Aorta (tissue), 5 donors: ENCODE measurements around the gene LCN9. TPM values are rescaled to one million over a fixed set of nuclear protein-coding genes. Genes with fewer than 3 reads are reported as not detected.
"Not testable (repeated sequence)": the region's sequence is repeated elsewhere in the genome, so short reads cannot be mapped to it uniquely, and the experiment has no call there.

Experiments used
- ATAC-seq: fragments of 200-7000 bp; cut with Tn5 transposase; one replicate; pipeline ENCODE4 v1.9.1; 2022; ENCODE audit warnings: moderate library complexity; ENCODE audit not compliant: low FRiP score
- DNase-seq, 2 donors: peaks; one replicate each; pipeline ENCODE4 v3.0.0-alpha.2; 2020
- H3K27ac ChIP-seq, 2 donors: one replicate each; pipeline ENCODE4 v1.5.1; 2013; ENCODE audit warnings: low read length in 2 of 2, mild to moderate bottlenecking in 2 of 2, moderate library complexity in 2 of 2, control low read depth in 1 of 2, inconsistent platforms in 1 of 2, low read depth in 1 of 2
- H3K27me3 ChIP-seq, 2 donors: one replicate each; pipeline ENCODE4 v1.6.1; 2013; ENCODE audit warnings: control low read depth in 1 of 2, low read length in 1 of 2, mild to moderate bottlenecking in 1 of 2, moderate library complexity in 1 of 2; ENCODE audit not compliant: insufficient read depth in 2 of 2, control insufficient read depth in 1 of 2
- H3K36me3 ChIP-seq, 2 donors: one replicate each; pipeline ENCODE4 v1.6.1; 2013; ENCODE audit warnings: control low read depth in 1 of 2, low read length in 1 of 2, mild to moderate bottlenecking in 1 of 2; ENCODE audit not compliant: insufficient read depth in 2 of 2, control insufficient read depth in 1 of 2
- H3K4me1 ChIP-seq, 2 donors: one replicate each; pipeline ENCODE4 v1.6.1; 2013; ENCODE audit warnings: low read length in 2 of 2, control low read depth in 1 of 2, mild to moderate bottlenecking in 1 of 2, moderate library complexity in 1 of 2; ENCODE audit not compliant: insufficient read depth in 2 of 2, control insufficient read depth in 1 of 2
- H3K4me3 ChIP-seq, 2 donors: one replicate each; pipeline ENCODE4 v1.5.1; 2013; ENCODE audit warnings: low read length in 2 of 2, control low read depth in 1 of 2, mild to moderate bottlenecking in 1 of 2
- H3K9me3 ChIP-seq: one replicate; pipeline ENCODE4 v1.6.1; 2013; ENCODE audit warnings: mild to moderate bottlenecking, low read length; ENCODE audit not compliant: control insufficient read depth
- WGBS, 2 donors: extraction: QIAGEN DNeasy Blood & Tissue Kit; methylation state at CpG; one replicate each; pipeline ENCODE4 v1.1.7; 2013; 5-methylcytosine and 5-hydroxymethylcytosine counted together
- intact Hi-C, 2 donors: fragments of 100-400 bp; cut with DNase I; formaldehyde crosslinking; loops; one replicate each; pipeline versions ENCODE4 v1.14.2 to v1.15.0; 2022
- polyA plus RNA-seq, 2 donors: library from polyadenylated mRNA; stranded (reverse); fragments of 200-250 nt; gene quantifications; one replicate each; pipeline ENCODE4 v1.2.3, GENCODE V29; 2013
- total RNA-seq, 2 donors: library from RNA; stranded (reverse); fragmentation: NEBNext Ultra II Directional; extraction: Animal tissue kit (Norgen Biotek cat#: 25700); gene quantifications; one replicate each; pipeline ENCODE4 v1.2.1, GENCODE V29; 2021
- donor health status: healthy with polysubstance abuse.
- donor health status: Bipolar disorder and iron deficiency.
- donor health status: DM: no; HTN: no; CAD: no.
- donor health status: DM: no; HTN: no; CAD: no.
- donor health status: DM: yes; HTN: yes; CAD: no.

The LCN9 gene
- total and polyA plus RNA-seq, 4 donors, result not detected

- Histone ChIP-seq H3K4me1 (no peaks in the 10 kb centered on the region), H3K27ac (no peak overlapping the region), H3K27me3 (no peaks in the 10 kb centered on the region), H3K4me3 (no peak overlapping the region), H3K9me3 (no peaks in the 10 kb centered on the region), H3K36me3 (no peaks in the 10 kb centered on the region)
- ATAC-seq, result no peak
- WGBS, 2 donors, result 49 to 58% methylated on average over 29 of the region's 29 CpGs
- intact Hi-C loops, result no loop called here
- no peak for DNase-seq
These were observed 3.7 kb downstream of the LCN9 start for GRCh38 chr9:135666534-135667462.

GRCh38 chr9:135667463-135668001 is 4.4 kb downstream of the LCN9 start:
- Histone ChIP-seq H3K4me3 (no peak overlapping the region), H3K27ac (no peak overlapping the region), H3K36me3 (no peaks in the 10 kb centered on the region), H3K4me1 (no peaks in the 10 kb centered on the region), H3K27me3 (no peaks in the 10 kb centered on the region), H3K9me3 (no peaks in the 10 kb centered on the region)
- intact Hi-C loops, result no loop called here
- ATAC-seq, result no peak
- WGBS, 2 donors, result 11 to 16% methylated on average over 9 of the region's 9 CpGs
- DNase-seq, result no peak

- H3K27me3 ChIP-seq, H3K4me1 ChIP-seq, H3K36me3 ChIP-seq, intact Hi-C loops, H3K27ac ChIP-seq, ATAC-seq, H3K4me3 ChIP-seq, H3K9me3 ChIP-seq, DNase-seq: not testable (repeated sequence)
- 91 to 93% methylated on average over 5 of the region's 5 CpGs for WGBS, 2 donors
These were observed 5.9 kb downstream of the LCN9 start for GRCh38 chr9:135669018-135669417.

GRCh38 chr9:135669616-135670285 is 6.6 kb downstream of the LCN9 start:
- 96 to 98% methylated on average over 9 of the region's 9 CpGs for WGBS, 2 donors
- no peak overlapping the region for H3K27ac ChIP-seq
- DNase-seq (no peak), ATAC-seq (no peak)
- no peaks in the 10 kb centered on the region for H3K4me1 ChIP-seq
- H3K27me3 ChIP-seq, result no peaks in the 10 kb centered on the region
- no peaks in the 10 kb centered on the region for H3K36me3 ChIP-seq
- intact Hi-C loops, result no loop called here
- H3K4me3 ChIP-seq, result no peak overlapping the region
- no peaks in the 10 kb centered on the region for H3K9me3 ChIP-seq

- Histone ChIP-seq H3K4me1 (no peaks in the 10 kb centered on the region), H3K36me3 (no peaks in the 10 kb centered on the region), H3K9me3 (no peaks in the 10 kb centered on the region), H3K4me3 (no peak overlapping the region), H3K27me3 (no peaks in the 10 kb centered on the region), H3K27ac (no peak overlapping the region)
- ATAC-seq, result no peak
- peak; percentile 38 to 68 for DNase-seq
- 85% methylated on average over 41 of the region's 41 CpGs for WGBS, 2 donors
- intact Hi-C loops, result no loop called here
These were observed 7.8 kb downstream of the LCN9 start for GRCh38 chr9:135670721-135671590.

- DNase-seq (peak; percentile 29 to 63), ATAC-seq (no peak)
- WGBS, 2 donors, result 34 to 41% methylated on average over 17 of the region's 17 CpGs
- H3K27me3 ChIP-seq, result no peaks in the 10 kb centered on the region
- no peaks in the 10 kb centered on the region for H3K9me3 ChIP-seq
- no peaks in the 10 kb centered on the region for H3K36me3 ChIP-seq
- intact Hi-C loops, result no loop called here
- no peak overlapping the region for H3K27ac ChIP-seq
- H3K4me3 ChIP-seq, result no peak overlapping the region
- H3K4me1 ChIP-seq, result no peaks in the 10 kb centered on the region
These were observed 8.5 kb downstream of the LCN9 start for GRCh38 chr9:135671591-135672041.

- intact Hi-C loops, H3K9me3 ChIP-seq, H3K27ac ChIP-seq, H3K4me3 ChIP-seq, ATAC-seq, H3K36me3 ChIP-seq, H3K4me1 ChIP-seq, DNase-seq, H3K27me3 ChIP-seq: not testable (repeated sequence)
- 87 to 92% methylated on average over 7 of the region's 7 CpGs for WGBS, 2 donors
These were observed 9.7 kb downstream of the LCN9 start for GRCh38 chr9:135672786-135673185.

GRCh38 chr9:135673941-135674340 is 10.8 kb downstream of the LCN9 start:
- Histone ChIP-seq H3K4me3 (no peak overlapping the region), H3K27me3 (no peaks in the 10 kb centered on the region), H3K9me3 (no peaks in the 10 kb centered on the region), H3K36me3 (no peaks in the 10 kb centered on the region), H3K27ac (no peak overlapping the region), H3K4me1 (no peaks in the 10 kb centered on the region)
- intact Hi-C loops, result no loop called here
- peak in 1 of 2 donors; percentile 42 for DNase-seq
- WGBS, 2 donors, result 72 to 78% methylated on average over 8 of the region's 8 CpGs
- ATAC-seq, result no peak
